Tibial nerve (tissue), 4 donors: Measurements from ENCODE around the gene RBM33. TPM values are rescaled to one million over a fixed set of nuclear protein-coding genes. Genes with fewer than 3 reads are reported as not detected.

Experiments used
- DNase-seq, 2 donors: peaks; one replicate each; pipeline ENCODE4 v3.0.0-alpha.2; 2019; ENCODE audit warnings: low spot score in 2 of 2
- H3K27ac ChIP-seq, 4 donors: fragments of 200-600 bp; sonication (generic) in 3 of 4; one replicate each; pipeline ENCODE4 v1.5.1; 2017 to 2019; ENCODE audit warnings: mild to moderate bottlenecking in 1 of 4
- H3K27me3 ChIP-seq, 2 donors: fragments of 200-600 bp; sonication (generic) in 1 of 2; one replicate each; pipeline versions ENCODE4 v1.5.1 to v1.6.0; 2017 to 2019
- H3K36me3 ChIP-seq, 3 donors: fragments of 200-600 bp; sonication (generic); one replicate each; pipeline ENCODE4 v1.5.1; 2018 to 2019
- H3K4me1 ChIP-seq, 4 donors: fragments of 200-600 bp; sonication (generic) in 3 of 4; one replicate each; pipeline ENCODE4 v1.5.1; 2017 to 2019
- H3K4me3 ChIP-seq, 4 donors: fragments of 200-600 bp; sonication (generic) in 3 of 4; one replicate each; pipeline ENCODE4 v1.5.1; 2017 to 2019; ENCODE audit warnings: mild to moderate bottlenecking in 1 of 4, moderate library complexity in 1 of 4
- H3K9me3 ChIP-seq, 4 donors: fragments of 200-600 bp; sonication (generic) in 3 of 4; one replicate each; pipeline ENCODE4 v1.5.1; 2017 to 2019
- EP300 ChIP-seq, 2 donors: sonication (generic); formaldehyde crosslinking; IDR thresholded peaks; one replicate each; pipeline ENCODE4 v1.6.1; 2017; ENCODE audit warnings: antibody characterized with exemption in 2 of 2, mild to moderate bottlenecking in 1 of 2
- POLR2A ChIP-seq, 2 donors: fragments of 450-650 bp; IDR thresholded peaks; one replicate each; pipeline ENCODE4 v1.6.1; 2017; ENCODE audit warnings: antibody characterized with exemption in 2 of 2, mild to moderate bottlenecking in 2 of 2, moderate library complexity in 2 of 2
- WGBS, 2 donors: methylation state at CpG; one replicate each; pipeline ENCODE4 v1.1.5; 2018; 5-methylcytosine and 5-hydroxymethylcytosine counted together
- total RNA-seq, 4 donors: library from RNA; depleted of rRNA; stranded (reverse); fragments of >200 nt; gene quantifications; one replicate each; pipeline ENCODE4 v1.1.0, GENCODE V29; 2016
- TF ChIP-seq, protein P1 (sequence below), 5 experiments: fragments of 200-600 bp in 3 of 5; fragments of 450-650 bp in 2 of 5; sonication (generic) in 3 of 5; IDR thresholded peaks; one replicate each; pipeline ENCODE4 v1.5.1; 2016 to 2019; ENCODE audit warnings: antibody characterized with exemption in 5 of 5, mild to moderate bottlenecking in 3 of 5, moderate library complexity in 2 of 5

Gene RBM33
- total RNA-seq, 4 donors from 2014 or later = 85.0 to 92.4 (median 88.3) TPM

DNA sequence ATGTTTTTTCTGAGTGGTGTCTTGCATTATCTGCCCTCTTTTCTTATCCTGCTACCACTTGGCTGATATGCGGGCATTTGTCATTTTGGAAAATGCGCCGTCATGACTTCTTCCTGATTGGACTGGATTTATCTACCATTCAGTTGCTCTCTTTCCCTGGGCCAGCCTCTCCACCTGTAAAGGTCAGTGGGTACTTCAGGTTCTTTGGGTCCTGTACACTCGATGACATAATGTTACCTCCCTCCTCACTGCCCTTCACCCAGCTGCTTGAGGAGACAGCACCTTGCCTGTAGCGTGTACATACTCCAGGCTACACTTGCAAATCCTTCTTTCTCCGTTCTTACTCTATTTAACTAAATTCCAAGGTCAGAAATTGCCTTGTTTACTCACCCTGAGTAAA lies 83.7 kb downstream of the RBM33 start:
- Histone ChIP-seq H3K27ac (no peak overlapping the region), H3K36me3 (peaks cover 0 to 46% (median 0%) of the 10 kb centered on the region in 3 donors), H3K4me1 (peaks cover 0 to 33% (median 8%) of the 10 kb centered on the region in 4 donors), H3K4me3 (no peak overlapping the region), H3K9me3 (no peaks in the 10 kb centered on the region), H3K27me3 (no peaks in the 10 kb centered on the region)
- TF ChIP-seq, protein P1, sequence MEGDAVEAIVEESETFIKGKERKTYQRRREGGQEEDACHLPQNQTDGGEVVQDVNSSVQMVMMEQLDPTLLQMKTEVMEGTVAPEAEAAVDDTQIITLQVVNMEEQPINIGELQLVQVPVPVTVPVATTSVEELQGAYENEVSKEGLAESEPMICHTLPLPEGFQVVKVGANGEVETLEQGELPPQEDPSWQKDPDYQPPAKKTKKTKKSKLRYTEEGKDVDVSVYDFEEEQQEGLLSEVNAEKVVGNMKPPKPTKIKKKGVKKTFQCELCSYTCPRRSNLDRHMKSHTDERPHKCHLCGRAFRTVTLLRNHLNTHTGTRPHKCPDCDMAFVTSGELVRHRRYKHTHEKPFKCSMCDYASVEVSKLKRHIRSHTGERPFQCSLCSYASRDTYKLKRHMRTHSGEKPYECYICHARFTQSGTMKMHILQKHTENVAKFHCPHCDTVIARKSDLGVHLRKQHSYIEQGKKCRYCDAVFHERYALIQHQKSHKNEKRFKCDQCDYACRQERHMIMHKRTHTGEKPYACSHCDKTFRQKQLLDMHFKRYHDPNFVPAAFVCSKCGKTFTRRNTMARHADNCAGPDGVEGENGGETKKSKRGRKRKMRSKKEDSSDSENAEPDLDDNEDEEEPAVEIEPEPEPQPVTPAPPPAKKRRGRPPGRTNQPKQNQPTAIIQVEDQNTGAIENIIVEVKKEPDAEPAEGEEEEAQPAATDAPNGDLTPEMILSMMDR (IDR thresholded peaks at IDR 0.05) = no peak
- TF ChIP-seq POLR2A (IDR thresholded peaks at IDR 0.05) (no peak), EP300 (IDR thresholded peaks at IDR 0.05) (no peak)
- WGBS, 2 donors = 93 to 95% methylated on average over 6 of the region's 6 CpGs
- DNase-seq = no peak

DNA sequence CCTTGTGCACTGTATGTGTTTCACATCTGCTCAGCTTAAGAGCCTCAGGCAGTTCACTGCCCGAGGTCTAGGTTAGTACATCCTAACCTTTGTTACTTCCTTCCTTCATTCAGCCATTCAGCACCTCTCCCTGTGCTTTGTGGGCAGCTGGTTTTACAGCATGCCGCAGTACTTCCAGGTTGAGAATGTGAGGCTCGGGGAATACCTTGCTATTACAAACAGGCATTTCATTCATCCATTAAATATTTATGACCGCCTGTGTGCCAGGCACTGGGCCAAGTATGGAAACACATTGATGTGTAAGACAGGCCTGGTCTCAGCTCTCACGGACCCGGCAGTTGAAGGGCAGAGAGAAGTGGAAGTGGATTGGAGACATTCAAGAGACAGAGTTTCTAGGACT lies 85.4 kb downstream of the RBM33 start:
- WGBS, 2 donors = 47 to 54% methylated on average over 6 of the region's 6 CpGs
- TF ChIP-seq EP300 (IDR thresholded peaks at IDR 0.05) (no peak), POLR2A (IDR thresholded peaks at IDR 0.05) (no peak)
- TF ChIP-seq, protein P1 (IDR thresholded peaks at IDR 0.05) = no peak

DNA sequence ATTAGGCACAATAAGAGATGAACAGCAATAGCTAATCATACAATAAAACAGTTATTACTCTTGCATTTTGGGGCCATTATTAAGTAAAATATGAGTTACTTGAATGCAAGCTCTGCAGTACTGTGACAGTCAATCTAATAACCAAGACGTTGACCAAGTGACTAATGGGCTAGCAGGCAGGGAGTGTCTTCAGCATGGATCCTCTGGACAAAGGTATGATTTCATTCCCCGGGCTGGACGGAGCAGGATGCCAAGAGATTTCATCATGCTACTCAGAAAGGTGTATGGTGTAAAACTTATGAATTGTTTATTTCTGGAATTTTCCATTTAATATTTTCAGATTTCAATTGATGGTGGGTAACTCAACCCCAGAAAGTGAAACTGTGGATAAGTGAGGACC lies 86.9 kb downstream of the RBM33 start:
- Histone ChIP-seq H3K36me3 (peaks cover 0 to 44% (median 0%) of the 10 kb centered on the region in 3 donors), H3K4me1 (peaks cover 0 to 38% (median 3%) of the 10 kb centered on the region in 4 donors), H3K27me3 (no peaks in the 10 kb centered on the region), H3K9me3 (no peaks in the 10 kb centered on the region), H3K27ac (no peak overlapping the region), H3K4me3 (no peak overlapping the region)
- WGBS, 2 donors = 78 to 79% methylated on average over 3 of the region's 3 CpGs
- TF ChIP-seq POLR2A (IDR thresholded peaks at IDR 0.05) (no peak), EP300 (IDR thresholded peaks at IDR 0.05) (no peak)
- TF ChIP-seq, protein P1 (IDR thresholded peaks at IDR 0.05) = no peak
- no peak for DNase-seq

More for the DNA sequence above, 85.4 kb downstream of the RBM33 start:
- Histone ChIP-seq H3K27me3 (no peaks in the 10 kb centered on the region), H3K4me3 (no peak overlapping the region), H3K27ac (no peak overlapping the region), H3K36me3 (peaks cover 0 to 44% (median 0%) of the 10 kb centered on the region in 3 donors), H3K4me1 (peaks cover 0 to 44% (median 8%) of the 10 kb centered on the region in 4 donors), H3K9me3 (no peaks in the 10 kb centered on the region)
- DNase-seq = no peak

DNA sequence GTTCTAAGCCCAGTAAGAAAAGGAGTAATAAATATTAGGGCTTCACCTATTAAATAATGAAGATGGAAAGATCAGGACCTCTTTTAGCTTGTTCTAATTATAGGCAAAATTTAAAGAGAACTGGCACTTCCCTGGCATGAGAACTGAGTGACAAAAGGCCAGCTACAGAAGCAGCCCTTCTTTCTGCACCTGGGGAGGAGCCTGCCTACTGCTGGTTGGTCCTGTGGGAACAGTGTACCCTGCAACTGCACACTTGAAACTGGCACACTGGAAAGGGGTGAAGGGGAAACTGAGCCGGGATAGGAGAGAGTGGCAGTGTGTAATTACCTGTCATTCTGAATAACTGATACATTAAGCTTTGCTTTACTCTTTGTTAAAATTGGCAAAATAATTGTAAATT lies 87.4 kb downstream of the RBM33 start:
- WGBS, 2 donors = 89 to 94% methylated on average over 1 of the region's 1 CpG
- no peak for TF ChIP-seq EP300 (IDR thresholded peaks at IDR 0.05)
- TF ChIP-seq POLR2A (IDR thresholded peaks at IDR 0.05) = no peak
- TF ChIP-seq, protein P1 (IDR thresholded peaks at IDR 0.05) = no peak
- Histone ChIP-seq H3K36me3 (peaks cover 0 to 44% (median 0%) of the 10 kb centered on the region in 3 donors), H3K4me1 (peaks cover 0 to 42% (median 3%) of the 10 kb centered on the region in 4 donors), H3K9me3 (no peaks in the 10 kb centered on the region), H3K4me3 (no peak overlapping the region), H3K27me3 (no peaks in the 10 kb centered on the region), H3K27ac (no peak overlapping the region)
- no peak for DNase-seq

DNA sequence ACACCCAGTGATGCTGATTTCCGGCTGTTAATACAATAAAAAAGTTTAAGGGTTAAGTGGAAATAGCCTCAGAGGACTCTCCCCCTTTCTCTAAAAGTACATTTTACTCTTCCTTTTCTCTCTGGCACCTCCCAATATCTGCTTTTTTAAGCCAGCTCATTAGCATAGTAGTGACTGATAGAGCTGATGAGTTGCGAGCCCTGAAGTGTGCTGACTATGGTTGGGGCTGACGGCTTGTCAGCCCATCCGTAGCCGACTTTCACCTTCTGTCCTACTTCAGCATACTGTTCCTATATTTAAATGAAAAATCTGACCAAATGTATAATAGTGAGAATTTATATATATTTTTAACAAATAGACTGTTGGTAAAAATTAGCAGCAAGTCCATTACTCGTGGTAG lies 87.8 kb downstream of the RBM33 start:
- Histone ChIP-seq H3K27me3 (no peaks in the 10 kb centered on the region), H3K4me1 (peaks cover 0 to 44% (median 3%) of the 10 kb centered on the region in 4 donors), H3K9me3 (no peaks in the 10 kb centered on the region), H3K36me3 (peaks cover 0 to 45% (median 0%) of the 10 kb centered on the region in 3 donors), H3K4me3 (no peak overlapping the region), H3K27ac (no peak overlapping the region)
- 90 to 91% methylated on average over 6 of the region's 6 CpGs for WGBS, 2 donors
- no peak for DNase-seq
- TF ChIP-seq, protein P1 (IDR thresholded peaks at IDR 0.05) = no peak
- TF ChIP-seq EP300 (IDR thresholded peaks at IDR 0.05) (no peak), POLR2A (IDR thresholded peaks at IDR 0.05) (no peak)
